GM18867 (cell line): Measurements from ENCODE around the gene ENDOV.

Experiments used
- ATAC-seq: cut with Tn5 transposase; IDR thresholded peaks from one replicate; pipeline ENCODE4 v1.9.1; 2021; ENCODE audit warnings: mild to moderate bottlenecking, moderate library complexity; ENCODE audit not compliant: unreplicated experiment

The ENDOV gene

GRCh38 chr17:80464486-80464885, 49.5 kb downstream of the ENDOV start:
- ATAC-seq = no peak

GRCh38 chr17:80465327-80465974, 50.5 kb downstream of the ENDOV start:
- ATAC-seq = no peak

GRCh38 chr17:80466188-80466705, 51.3 kb downstream of the ENDOV start:
- ATAC-seq = no peak

GRCh38 chr17:80468242-80468641, 53.3 kb downstream of the ENDOV start:
- ATAC-seq = no peak

GRCh38 chr17:80468781-80469493, 54.0 kb downstream of the ENDOV start:
- no peak for ATAC-seq

GRCh38 chr17:80469667-80470066, 54.7 kb downstream of the ENDOV start:
- ATAC-seq = no peak

GRCh38 chr17:80470603-80471002, 55.6 kb downstream of the ENDOV start:
- no peak for ATAC-seq

GRCh38 chr17:80471922-80472321, 57.0 kb downstream of the ENDOV start:
- ATAC-seq = no peak

- no peak for ATAC-seq
Observed at GRCh38 chr17:80472996-80473395, 58.0 kb downstream of the ENDOV start.

- no peak for ATAC-seq
Observed at GRCh38 chr17:80473701-80474100, 58.7 kb downstream of the ENDOV start.

- ATAC-seq = no peak
Observed at GRCh38 chr17:80474231-80474960, 59.4 kb downstream of the ENDOV start.

- no peak for ATAC-seq
Observed at GRCh38 chr17:80474961-80475909, 60.3 kb downstream of the ENDOV start.

GRCh38 chr17:80475910-80476876, 61.2 kb downstream of the ENDOV start, which contains the start of gene NPTX1:
TSS of gene NPTX1 (minus strand) at chr17:80476607. CDS start at chr17:80476446, 161 bp downstream.
- ATAC-seq = no peak

- no peak for ATAC-seq
Observed at GRCh38 chr17:80476877-80477646, 62.1 kb downstream of the ENDOV start.

GRCh38 chr17:80477647-80478478, 62.9 kb downstream of the ENDOV start:
- ATAC-seq = no peak

GRCh38 chr17:80478487-80479245, 63.7 kb downstream of the ENDOV start:
- ATAC-seq = no peak

- ATAC-seq = no peak
Observed at GRCh38 chr17:80479246-80479566, 64.2 kb downstream of the ENDOV start.
